HL-60 (cell line): ENCODE data around the gene PLA2G6.

Experiments
- GABPA ChIP-seq: IDR thresholded peaks from 2 replicates; pipeline ENCODE4 v1.6.1; 2012; ENCODE audit warnings: low read depth
- POLR2AphosphoS5 ChIP-seq: IDR thresholded peaks from 2 replicates; pipeline ENCODE4 v1.6.1; 2012; ENCODE audit warnings: low read depth
- TF ChIP-seq, protein P1 (sequence below): IDR thresholded peaks from one replicate; pipeline ENCODE4 v1.5.1; 2011; ENCODE audit warnings: low read length, control low read depth, inconsistent platforms; ENCODE audit not compliant: insufficient read depth
- TF ChIP-seq, protein P2 (sequence below): IDR thresholded peaks from 2 replicates; pipeline ENCODE4 v1.6.1; 2012; ENCODE audit warnings: low read depth; ENCODE audit not compliant: insufficient replicate concordance

DNA sequence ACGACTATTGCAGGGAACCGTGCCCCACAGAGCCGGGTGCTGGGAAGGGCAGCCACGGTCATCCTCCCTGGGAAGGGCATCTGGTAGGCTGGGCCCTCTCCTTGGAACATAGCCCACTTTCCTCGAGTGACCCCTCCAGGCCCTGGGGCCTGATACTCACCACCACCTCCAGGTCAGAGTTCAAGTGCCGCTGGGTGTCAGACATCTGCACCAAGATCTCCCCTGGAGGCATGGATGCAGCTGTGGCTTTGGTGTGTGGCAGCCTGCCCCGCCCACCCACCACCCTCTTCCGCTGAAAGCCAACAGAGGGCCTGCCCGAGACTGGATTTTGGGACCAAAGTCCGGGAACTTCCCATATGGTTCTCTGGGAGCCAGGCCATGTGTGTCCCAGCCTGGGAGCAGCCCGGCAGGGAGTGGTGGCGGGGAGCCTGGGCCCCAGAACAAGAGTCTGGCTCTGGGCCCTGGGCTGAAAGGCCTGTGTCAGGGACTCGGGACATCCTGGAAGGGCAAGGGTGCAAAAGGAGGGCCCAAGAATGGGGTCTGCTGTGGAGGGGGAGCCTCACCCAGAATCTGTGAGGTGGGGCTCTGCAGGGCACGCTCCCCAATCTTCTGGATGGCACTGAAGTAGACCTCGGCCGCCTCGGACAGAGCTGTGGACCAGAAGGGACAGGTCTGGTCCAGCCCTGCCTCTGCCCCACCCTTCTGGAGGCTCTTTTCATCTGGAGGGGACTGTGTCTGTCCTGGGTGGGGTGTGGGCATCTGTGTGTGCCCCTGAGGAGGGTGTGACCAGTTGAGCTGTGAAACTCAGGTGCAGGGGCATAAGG lies 73.7 kb downstream of the PLA2G6 start:
- TF ChIP-seq, protein P1, sequence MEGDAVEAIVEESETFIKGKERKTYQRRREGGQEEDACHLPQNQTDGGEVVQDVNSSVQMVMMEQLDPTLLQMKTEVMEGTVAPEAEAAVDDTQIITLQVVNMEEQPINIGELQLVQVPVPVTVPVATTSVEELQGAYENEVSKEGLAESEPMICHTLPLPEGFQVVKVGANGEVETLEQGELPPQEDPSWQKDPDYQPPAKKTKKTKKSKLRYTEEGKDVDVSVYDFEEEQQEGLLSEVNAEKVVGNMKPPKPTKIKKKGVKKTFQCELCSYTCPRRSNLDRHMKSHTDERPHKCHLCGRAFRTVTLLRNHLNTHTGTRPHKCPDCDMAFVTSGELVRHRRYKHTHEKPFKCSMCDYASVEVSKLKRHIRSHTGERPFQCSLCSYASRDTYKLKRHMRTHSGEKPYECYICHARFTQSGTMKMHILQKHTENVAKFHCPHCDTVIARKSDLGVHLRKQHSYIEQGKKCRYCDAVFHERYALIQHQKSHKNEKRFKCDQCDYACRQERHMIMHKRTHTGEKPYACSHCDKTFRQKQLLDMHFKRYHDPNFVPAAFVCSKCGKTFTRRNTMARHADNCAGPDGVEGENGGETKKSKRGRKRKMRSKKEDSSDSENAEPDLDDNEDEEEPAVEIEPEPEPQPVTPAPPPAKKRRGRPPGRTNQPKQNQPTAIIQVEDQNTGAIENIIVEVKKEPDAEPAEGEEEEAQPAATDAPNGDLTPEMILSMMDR, result no peak
- TF ChIP-seq POLR2AphosphoS5, result no peak
- no peak for TF ChIP-seq GABPA
- TF ChIP-seq, protein P2, sequence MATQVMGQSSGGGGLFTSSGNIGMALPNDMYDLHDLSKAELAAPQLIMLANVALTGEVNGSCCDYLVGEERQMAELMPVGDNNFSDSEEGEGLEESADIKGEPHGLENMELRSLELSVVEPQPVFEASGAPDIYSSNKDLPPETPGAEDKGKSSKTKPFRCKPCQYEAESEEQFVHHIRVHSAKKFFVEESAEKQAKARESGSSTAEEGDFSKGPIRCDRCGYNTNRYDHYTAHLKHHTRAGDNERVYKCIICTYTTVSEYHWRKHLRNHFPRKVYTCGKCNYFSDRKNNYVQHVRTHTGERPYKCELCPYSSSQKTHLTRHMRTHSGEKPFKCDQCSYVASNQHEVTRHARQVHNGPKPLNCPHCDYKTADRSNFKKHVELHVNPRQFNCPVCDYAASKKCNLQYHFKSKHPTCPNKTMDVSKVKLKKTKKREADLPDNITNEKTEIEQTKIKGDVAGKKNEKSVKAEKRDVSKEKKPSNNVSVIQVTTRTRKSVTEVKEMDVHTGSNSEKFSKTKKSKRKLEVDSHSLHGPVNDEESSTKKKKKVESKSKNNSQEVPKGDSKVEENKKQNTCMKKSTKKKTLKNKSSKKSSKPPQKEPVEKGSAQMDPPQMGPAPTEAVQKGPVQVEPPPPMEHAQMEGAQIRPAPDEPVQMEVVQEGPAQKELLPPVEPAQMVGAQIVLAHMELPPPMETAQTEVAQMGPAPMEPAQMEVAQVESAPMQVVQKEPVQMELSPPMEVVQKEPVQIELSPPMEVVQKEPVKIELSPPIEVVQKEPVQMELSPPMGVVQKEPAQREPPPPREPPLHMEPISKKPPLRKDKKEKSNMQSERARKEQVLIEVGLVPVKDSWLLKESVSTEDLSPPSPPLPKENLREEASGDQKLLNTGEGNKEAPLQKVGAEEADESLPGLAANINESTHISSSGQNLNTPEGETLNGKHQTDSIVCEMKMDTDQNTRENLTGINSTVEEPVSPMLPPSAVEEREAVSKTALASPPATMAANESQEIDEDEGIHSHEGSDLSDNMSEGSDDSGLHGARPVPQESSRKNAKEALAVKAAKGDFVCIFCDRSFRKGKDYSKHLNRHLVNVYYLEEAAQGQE, result no peak
